A549 (cell line): Measurements from ENCODE around the gene PYGL.

Experiments
- MAFK ChIP-seq: fragments of 450-650 bp; IDR thresholded peaks from 2 replicates; pipeline ENCODE4 v1.6.1; 2014; ENCODE audit not compliant: partially characterized antibody
- RAD21 ChIP-seq, 2 experiments: fragments of >200 bp in 1 of 2; sonication (Bioruptor Twin) in 1 of 2; formaldehyde crosslinking in 1 of 2; IDR thresholded peaks in 1 of 2; conservative IDR thresholded peaks in 1 of 2; 2 replicates in 1 of 2; 3 replicates in 1 of 2; pipeline ENCODE4 v1.6.1; 2012 to 2018; ENCODE audit warnings: inconsistent platforms in 1 of 2
- SMC3 ChIP-seq: fragments of >200 bp; sonication (Bioruptor Twin); formaldehyde crosslinking; IDR thresholded peaks from 3 replicates; pipeline ENCODE4 v1.6.1; 2018; ENCODE audit warnings: inconsistent platforms
- TF ChIP-seq, protein P1 (sequence below): fragments of >200 bp; sonication (Bioruptor Twin); formaldehyde crosslinking; IDR thresholded peaks from 3 replicates; pipeline ENCODE4 v1.5.1; 2016
- TF ChIP-seq, protein P2 (sequence below): fragments of 200-600 bp; sonication (generic); IDR thresholded peaks from 2 replicates; pipeline ENCODE4 v1.6.1; 2016; ENCODE audit warnings: antibody characterized with exemption, mild to moderate bottlenecking, moderate library complexity
- TF ChIP-seq, protein P3 (sequence below): fragments of 250-450 bp; sonication (Bioruptor Pico); IDR thresholded peaks from 2 replicates; pipeline ENCODE4 v1.5.0; 2021; ENCODE audit warnings: mild to moderate bottlenecking, moderate library complexity, borderline replicate concordance

DNA sequence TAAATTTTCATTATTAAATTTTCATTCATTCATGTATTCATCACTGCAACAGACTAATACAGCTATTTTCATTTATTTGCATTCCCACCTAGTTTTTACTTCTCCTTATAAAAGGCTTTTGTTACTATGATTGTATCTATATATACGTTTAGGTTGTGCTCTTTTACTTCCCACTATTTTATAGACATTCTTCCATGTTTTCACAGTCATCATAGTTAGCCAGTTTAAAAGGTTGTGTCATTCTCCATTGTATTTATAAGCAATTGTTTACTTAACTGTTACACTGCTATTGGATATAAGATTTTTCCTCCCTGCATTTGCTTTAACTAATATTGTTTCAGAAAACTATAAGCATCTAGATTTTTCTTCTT lies 60.5 kb downstream of the PYGL start:
- TF ChIP-seq, protein P1, sequence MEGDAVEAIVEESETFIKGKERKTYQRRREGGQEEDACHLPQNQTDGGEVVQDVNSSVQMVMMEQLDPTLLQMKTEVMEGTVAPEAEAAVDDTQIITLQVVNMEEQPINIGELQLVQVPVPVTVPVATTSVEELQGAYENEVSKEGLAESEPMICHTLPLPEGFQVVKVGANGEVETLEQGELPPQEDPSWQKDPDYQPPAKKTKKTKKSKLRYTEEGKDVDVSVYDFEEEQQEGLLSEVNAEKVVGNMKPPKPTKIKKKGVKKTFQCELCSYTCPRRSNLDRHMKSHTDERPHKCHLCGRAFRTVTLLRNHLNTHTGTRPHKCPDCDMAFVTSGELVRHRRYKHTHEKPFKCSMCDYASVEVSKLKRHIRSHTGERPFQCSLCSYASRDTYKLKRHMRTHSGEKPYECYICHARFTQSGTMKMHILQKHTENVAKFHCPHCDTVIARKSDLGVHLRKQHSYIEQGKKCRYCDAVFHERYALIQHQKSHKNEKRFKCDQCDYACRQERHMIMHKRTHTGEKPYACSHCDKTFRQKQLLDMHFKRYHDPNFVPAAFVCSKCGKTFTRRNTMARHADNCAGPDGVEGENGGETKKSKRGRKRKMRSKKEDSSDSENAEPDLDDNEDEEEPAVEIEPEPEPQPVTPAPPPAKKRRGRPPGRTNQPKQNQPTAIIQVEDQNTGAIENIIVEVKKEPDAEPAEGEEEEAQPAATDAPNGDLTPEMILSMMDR = no peak
- TF ChIP-seq RAD21 (conservative IDR thresholded peaks at IDR 0.05 in 1 of 2, IDR thresholded peaks at IDR 0.05 in 1 of 2) (no peak), SMC3 (no peak), MAFK (no peak)
- TF ChIP-seq, protein P2, sequence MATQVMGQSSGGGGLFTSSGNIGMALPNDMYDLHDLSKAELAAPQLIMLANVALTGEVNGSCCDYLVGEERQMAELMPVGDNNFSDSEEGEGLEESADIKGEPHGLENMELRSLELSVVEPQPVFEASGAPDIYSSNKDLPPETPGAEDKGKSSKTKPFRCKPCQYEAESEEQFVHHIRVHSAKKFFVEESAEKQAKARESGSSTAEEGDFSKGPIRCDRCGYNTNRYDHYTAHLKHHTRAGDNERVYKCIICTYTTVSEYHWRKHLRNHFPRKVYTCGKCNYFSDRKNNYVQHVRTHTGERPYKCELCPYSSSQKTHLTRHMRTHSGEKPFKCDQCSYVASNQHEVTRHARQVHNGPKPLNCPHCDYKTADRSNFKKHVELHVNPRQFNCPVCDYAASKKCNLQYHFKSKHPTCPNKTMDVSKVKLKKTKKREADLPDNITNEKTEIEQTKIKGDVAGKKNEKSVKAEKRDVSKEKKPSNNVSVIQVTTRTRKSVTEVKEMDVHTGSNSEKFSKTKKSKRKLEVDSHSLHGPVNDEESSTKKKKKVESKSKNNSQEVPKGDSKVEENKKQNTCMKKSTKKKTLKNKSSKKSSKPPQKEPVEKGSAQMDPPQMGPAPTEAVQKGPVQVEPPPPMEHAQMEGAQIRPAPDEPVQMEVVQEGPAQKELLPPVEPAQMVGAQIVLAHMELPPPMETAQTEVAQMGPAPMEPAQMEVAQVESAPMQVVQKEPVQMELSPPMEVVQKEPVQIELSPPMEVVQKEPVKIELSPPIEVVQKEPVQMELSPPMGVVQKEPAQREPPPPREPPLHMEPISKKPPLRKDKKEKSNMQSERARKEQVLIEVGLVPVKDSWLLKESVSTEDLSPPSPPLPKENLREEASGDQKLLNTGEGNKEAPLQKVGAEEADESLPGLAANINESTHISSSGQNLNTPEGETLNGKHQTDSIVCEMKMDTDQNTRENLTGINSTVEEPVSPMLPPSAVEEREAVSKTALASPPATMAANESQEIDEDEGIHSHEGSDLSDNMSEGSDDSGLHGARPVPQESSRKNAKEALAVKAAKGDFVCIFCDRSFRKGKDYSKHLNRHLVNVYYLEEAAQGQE = no peak
- TF ChIP-seq, protein P3, sequence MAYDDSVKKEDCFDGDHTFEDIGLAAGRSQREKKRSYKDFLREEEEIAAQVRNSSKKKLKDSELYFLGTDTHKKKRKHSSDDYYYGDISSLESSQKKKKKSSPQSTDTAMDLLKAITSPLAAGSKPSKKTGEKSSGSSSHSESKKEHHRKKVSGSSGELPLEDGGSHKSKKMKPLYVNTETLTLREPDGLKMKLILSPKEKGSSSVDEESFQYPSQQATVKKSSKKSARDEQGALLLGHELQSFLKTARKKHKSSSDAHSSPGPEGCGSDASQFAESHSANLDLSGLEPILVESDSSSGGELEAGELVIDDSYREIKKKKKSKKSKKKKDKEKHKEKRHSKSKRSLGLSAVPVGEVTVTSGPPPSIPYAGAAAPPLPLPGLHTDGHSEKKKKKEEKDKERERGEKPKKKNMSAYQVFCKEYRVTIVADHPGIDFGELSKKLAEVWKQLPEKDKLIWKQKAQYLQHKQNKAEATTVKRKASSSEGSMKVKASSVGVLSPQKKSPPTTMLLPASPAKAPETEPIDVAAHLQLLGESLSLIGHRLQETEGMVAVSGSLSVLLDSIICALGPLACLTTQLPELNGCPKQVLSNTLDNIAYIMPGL = no peak
